ENCODE data around the gene METTL5.

GRCh38 chr2:169839954-169840746 is 15.4 kb upstream of the METTL5 start:
- no peak for TF ChIP-seq CTCF (IDR thresholded peaks at IDR 0.05)
- no peak for TF ChIP-seq ZFX (IDR thresholded peaks at IDR 0.05; ENCODE audit: borderline replicate concordance)
